ENCODE data around the gene RABEP1.
"Not testable (repeated sequence)": the region's sequence is repeated elsewhere in the genome, so short reads cannot be mapped to it uniquely, and the experiment has no call there.

- peak; percentile 46; the same call in 1 of the 2 replicates for TF ChIP-seq CTCF (IDR thresholded peaks at IDR 0.05)
- not testable (repeated sequence) for TF ChIP-seq ZFX (IDR thresholded peaks at IDR 0.05; ENCODE audit: borderline replicate concordance)
These were observed 149.2 kb downstream of the RABEP1 start for GRCh38 chr17:5431234-5431633.
